Motor neuron (in vitro differentiated cells): ENCODE results near the gene KRT15. TPM values are rescaled to one million over a fixed set of nuclear protein-coding genes. Genes with fewer than 3 reads are reported as not detected.

Experiments
- ATAC-seq, 8 experiments: fragments of 200-7000 bp; cut with Tn5 transposase; replicated peaks in 6 of 8; 2 replicates each; pipeline ENCODE4 v1.8.0; 2021; ENCODE audit warnings: mild to moderate bottlenecking in 8 of 8, moderate library complexity in 8 of 8
- H3K27ac ChIP-seq, 2 donors: fragments of 250-450 bp; sonication (Bioruptor Pico); 2 replicates each; pipeline ENCODE4 v1.9.0; 2021; ENCODE audit warnings: antibody characterized with exemption in 2 of 2, mild to moderate bottlenecking in 2 of 2, moderate library complexity in 1 of 2
- H3K4me1 ChIP-seq, 2 donors: fragments of 250-450 bp; sonication (Bioruptor Pico); replicated peaks in 1 of 2; 2 replicates each; pipeline ENCODE4 v1.6.1; 2021; ENCODE audit warnings: antibody characterized with exemption in 2 of 2, mild to moderate bottlenecking in 2 of 2, moderate library complexity in 1 of 2
- H3K4me3 ChIP-seq, 5 donors: fragments of 250-450 bp; sonication (Bioruptor Pico); 2 replicates each; pipeline ENCODE4 v1.9.0; 2021; ENCODE audit warnings: antibody characterized with exemption in 5 of 5, mild to moderate bottlenecking in 5 of 5, moderate library complexity in 4 of 5
- WGBS, 10 experiments: fragments of 450-650 bp; shearing (Covaris generic); methylation state at CpG; one replicate each; pipeline ENCODE4 v1.0.0; 2022; 5-methylcytosine and 5-hydroxymethylcytosine counted together
- in situ Hi-C, 9 experiments: fragments of 400-800 bp; cut with MboI; loops; one replicate each; pipeline ENCODE4 v1.15.0; 2021; ENCODE audit warnings: low sequenced_read_pairs in 9 of 9, low pct_unique_long_range_greater_than_20kb in 2 of 9; ENCODE audit not compliant: unreplicated experiment in 9 of 9
- total RNA-seq, 8 experiments: library from RNA; unstranded; fragments of 300-600 nt; gene quantifications; 2 replicates each; pipeline versions ENCODE4 v1.2.3 to v1.2.4, GENCODE V29; 2022

The KRT15 gene
- total RNA-seq, 8 experiments from 2014 or later, result 0.11 to 4.0 (median 0.25) TPM; not detected in 1

- Histone ChIP-seq H3K27ac (no peak overlapping the region), H3K4me3 (no peak overlapping the region), H3K4me1 (peaks cover 6 to 10% of the 10 kb centered on the region in 2 donors)
- in situ Hi-C loops, result no loop called here
- ATAC-seq, result no peak
- 0 to 100% (median 40%) methylated on average over 1 of the region's 1 CpG; no CpG with 5 or more reads in 3 of the 10 experiments for WGBS, 10 experiments
Observed at GRCh38 chr17:41531993-41532392, 13.3 kb upstream of the KRT15 start.

DNA sequence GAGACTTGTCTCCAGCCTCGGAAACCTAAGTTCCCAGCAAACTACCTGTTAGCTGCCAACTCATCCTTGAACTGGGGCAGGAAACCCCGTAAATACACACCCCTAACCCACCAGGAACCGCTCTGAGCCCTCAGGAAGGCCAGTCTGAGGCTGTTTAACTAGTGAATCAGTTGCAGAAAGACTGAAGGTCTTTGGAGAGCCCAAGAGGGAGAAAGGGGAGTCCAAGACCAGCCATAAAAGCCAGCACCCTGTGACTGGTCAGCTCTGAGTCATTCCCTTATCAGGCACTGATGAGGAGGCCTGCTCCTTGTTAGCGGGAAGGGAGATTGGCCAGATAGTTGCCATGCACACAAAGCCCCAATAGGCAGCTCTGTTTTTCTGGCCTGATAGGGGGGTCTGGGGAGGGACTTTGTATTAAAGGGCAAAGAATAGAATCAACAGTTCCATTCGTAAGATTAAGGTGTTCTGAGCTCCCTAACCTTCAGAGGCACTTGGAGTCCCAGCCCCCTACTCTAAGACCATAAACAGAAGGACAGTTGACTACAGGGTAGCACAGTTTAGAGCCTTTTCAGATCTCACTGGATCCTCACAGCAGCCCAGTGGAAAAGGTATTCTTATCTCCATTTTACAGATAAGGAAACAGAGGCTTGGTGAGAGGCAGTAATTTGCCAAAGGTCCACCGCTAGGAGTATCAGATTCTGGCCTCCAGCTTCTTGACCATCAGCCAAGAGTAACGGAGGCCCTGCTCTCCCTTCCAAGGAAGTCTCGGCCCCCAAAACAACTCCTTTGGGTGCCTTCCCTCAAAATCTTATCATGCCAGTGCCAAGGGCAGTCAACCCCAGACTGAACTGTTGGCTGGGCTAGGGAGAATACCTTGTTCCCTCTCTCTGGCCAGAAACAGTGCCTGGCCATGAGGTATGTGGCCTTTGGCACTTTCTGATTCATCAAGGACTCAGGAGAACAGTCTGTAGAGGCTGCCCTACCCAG, 11.7 kb upstream of the KRT15 start:
- peak in 7 of 8 experiments; percentile 25 to 86 (median 58) for ATAC-seq
- in situ Hi-C loops, result no loop called here
- H3K4me3 ChIP-seq, result no peak overlapping the region
- WGBS, 10 experiments, result 0 to 100% (median 90%) methylated on average over 1 to 7 of the region's 8 CpGs; no CpG with 5 or more reads in 2 of the 10 experiments
- H3K4me1 ChIP-seq, result peaks cover 1 to 4% of the 10 kb centered on the region in 2 donors
- H3K27ac ChIP-seq, result no peak overlapping the region

DNA sequence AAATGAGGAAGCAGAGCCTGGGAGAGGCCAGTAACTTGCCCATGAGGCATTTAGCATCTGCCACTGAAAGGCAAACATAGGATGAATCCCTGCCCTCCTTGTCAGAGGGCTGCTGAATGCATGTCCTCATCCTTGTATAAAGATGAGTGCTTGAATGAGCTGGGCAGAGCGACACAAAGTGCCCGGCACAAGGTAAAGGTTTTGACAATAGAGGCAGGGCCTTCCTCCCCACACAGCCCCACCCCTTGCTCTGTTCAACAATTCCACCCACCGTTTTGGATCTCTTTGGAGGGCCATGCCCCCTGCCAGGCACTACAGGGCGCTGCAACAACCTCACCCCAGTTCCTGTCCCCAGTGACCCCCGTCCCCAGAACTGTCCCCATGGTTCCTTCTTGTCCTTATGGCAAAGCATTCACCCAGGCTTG, 10.8 kb upstream of the KRT15 start:
- in situ Hi-C loops, result no loop called here
- ATAC-seq, result no peak

DNA sequence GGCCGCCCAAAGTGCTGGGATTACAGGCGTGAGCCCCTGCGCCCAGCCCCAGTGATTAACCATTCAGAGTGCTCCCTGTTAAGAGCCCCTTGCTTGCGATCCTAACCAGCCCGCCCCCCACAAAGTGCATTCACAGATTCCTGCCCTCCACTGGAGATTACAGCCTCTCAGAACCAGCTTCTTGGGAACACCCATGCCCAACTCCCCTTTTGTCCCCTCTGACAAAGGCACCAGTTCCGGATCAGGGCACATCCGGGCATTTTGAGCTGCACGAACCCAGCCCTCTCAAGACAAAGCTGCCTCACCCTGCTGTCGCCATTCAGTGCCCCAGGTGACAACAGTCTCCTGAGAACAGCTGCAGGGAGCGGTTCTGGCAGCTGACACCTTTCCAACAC, 10.3 kb upstream of the KRT15 start:
- WGBS, 10 experiments, result 47 to 92% (median 83%) methylated on average over 1 to 3 of the region's 10 CpGs; no CpG with 5 or more reads in 5 of the 10 experiments
- H3K27ac ChIP-seq, result no peak overlapping the region
- in situ Hi-C loops, result no loop called here

More for the DNA sequence above, 10.8 kb upstream of the KRT15 start:
- H3K4me1 ChIP-seq, result peaks cover 0 to 3% of the 10 kb centered on the region in 2 donors
- H3K4me3 ChIP-seq, result no peak overlapping the region
- WGBS, 10 experiments, result 86% methylated on average over 2 of the region's 5 CpGs; no CpG with 5 or more reads in 9 of the 10 experiments
- H3K27ac ChIP-seq, result no peak overlapping the region

GRCh38 chr17:41527063-41528023, 8.7 kb upstream of the KRT15 start:
- H3K4me1 ChIP-seq, result peaks cover 0 to 3% of the 10 kb centered on the region in 2 donors
- in situ Hi-C loops, result no loop called here
- H3K27ac ChIP-seq, result no peak overlapping the region
- peak overlapping the region in 3 of 5 donors; percentile 6 to 20 (median 6) for H3K4me3 ChIP-seq
- ATAC-seq, result peak in 3 of 8 experiments; percentile 16 to 42 (median 37)
- 0 to 47% (median 28%) methylated on average over 1 to 11 of the region's 62 CpGs; no CpG with 5 or more reads in 1 of the 10 experiments for WGBS, 10 experiments

More for the DNA sequence above, 10.3 kb upstream of the KRT15 start:
- Histone ChIP-seq H3K4me3 (no peak overlapping the region), H3K4me1 (peaks cover 0 to 3% of the 10 kb centered on the region in 2 donors)
- ATAC-seq, result no peak

GRCh38 chr17:41524261-41524660, 5.6 kb upstream of the KRT15 start:
- Histone ChIP-seq H3K4me1 (peaks cover 0 to 3% of the 10 kb centered on the region in 2 donors), H3K4me3 (no peak overlapping the region), H3K27ac (no peak overlapping the region)
- WGBS, 10 experiments, result 75 to 100% (median 92%) methylated on average over 2 to 7 of the region's 11 CpGs; no CpG with 5 or more reads in 6 of the 10 experiments
- in situ Hi-C loops, result loop anchor here in 1 of 9 experiments (25.0 kb wide), 2 partner anchors 112 to 187 kb away; partner anchors contain the start of gene KRT37
- ATAC-seq, result no peak

DNA sequence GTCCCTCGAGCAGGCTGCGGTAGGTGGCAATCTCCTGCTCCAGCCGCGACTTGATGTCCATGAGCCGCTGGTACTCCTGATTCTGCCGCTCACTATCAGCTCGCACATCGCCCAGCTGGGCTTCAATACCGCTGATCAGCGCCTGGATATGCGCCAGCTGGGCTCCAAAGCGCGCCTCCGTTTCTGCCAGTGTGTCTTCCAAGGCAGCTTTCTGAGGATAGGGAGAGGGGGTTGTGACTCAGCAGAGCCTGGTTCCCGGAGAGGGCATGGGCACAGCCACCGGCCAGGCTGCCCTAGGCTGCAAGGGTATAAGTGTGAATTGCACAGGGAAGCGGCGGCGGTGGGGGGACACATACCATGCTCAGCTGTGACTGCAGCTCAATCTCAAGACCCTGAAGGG, 5.1 kb upstream of the KRT15 start:
- H3K27ac ChIP-seq, result no peak overlapping the region
- peaks cover 0 to 3% of the 10 kb centered on the region in 2 donors for H3K4me1 ChIP-seq
- 71 to 100% (median 94%) methylated on average over 1 to 9 of the region's 19 CpGs; no CpG with 5 or more reads in 4 of the 10 experiments for WGBS, 10 experiments
- no peak for ATAC-seq
- in situ Hi-C loops, result loop anchor here in 1 of 9 experiments (25.0 kb wide), 2 partner anchors 111 to 186 kb away; partner anchors contain the start of gene KRT37
- H3K4me3 ChIP-seq, result no peak overlapping the region

GRCh38 chr17:41523225-41523593, 4.5 kb upstream of the KRT15 start:
- in situ Hi-C loops, result loop anchor here in 1 of 9 experiments (25.0 kb wide), 2 partner anchors 111 to 186 kb away; partner anchors contain the start of gene KRT37
- no peak for ATAC-seq
- no peak overlapping the region for H3K4me3 ChIP-seq
- H3K4me1 ChIP-seq, result peaks cover 0 to 3% of the 10 kb centered on the region in 2 donors
- no peak overlapping the region for H3K27ac ChIP-seq
- WGBS, 10 experiments, result 0 to 100% (median 72%) methylated on average over 1 to 4 of the region's 4 CpGs; no CpG with 5 or more reads in 2 of the 10 experiments

GRCh38 chr17:41522301-41523224, 3.9 kb upstream of the KRT15 start:
- in situ Hi-C loops, result loop anchor here in 1 of 9 experiments (25.0 kb wide), 2 partner anchors 110 to 185 kb away; partner anchors contain the start of gene KRT37
- H3K4me3 ChIP-seq, result no peak overlapping the region
- peaks cover 0 to 3% of the 10 kb centered on the region in 2 donors for H3K4me1 ChIP-seq
- 67 to 100% (median 70%) methylated on average over 1 to 2 of the region's 12 CpGs; no CpG with 5 or more reads in 7 of the 10 experiments for WGBS, 10 experiments
- ATAC-seq, result no peak
- H3K27ac ChIP-seq, result no peak overlapping the region

DNA sequence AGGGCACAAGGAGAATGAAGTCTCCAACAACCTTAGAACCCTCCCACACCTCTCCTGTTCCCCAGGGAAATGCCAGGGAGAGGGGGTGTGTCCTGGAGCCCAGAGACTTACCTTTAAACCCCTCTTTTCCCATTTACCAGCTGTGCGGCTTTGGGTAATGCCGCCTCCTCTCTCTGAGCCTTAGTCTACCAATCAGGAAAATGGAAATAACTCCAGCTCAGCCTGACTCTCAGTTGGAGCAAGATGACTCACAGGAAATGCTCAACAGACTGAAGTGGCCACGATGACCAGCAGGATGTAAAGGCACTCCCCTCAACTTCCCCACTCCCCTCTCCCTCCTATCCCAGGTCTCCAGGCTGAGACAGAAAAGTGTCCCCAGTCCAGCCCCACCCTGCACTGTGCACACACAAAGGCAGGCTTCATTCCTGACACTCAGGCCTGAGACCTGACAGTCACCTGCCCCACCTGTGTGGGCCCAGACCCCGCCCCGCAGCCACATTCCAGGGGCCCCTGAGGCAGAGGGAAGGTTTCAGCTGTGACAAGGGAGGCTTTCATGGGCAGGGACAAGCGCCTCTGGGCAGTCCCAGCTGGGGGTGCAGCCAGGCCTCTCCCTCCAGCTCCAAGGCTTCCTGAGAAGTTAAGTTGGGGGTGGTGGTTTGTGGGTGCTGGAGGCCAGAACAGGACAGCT, 3.0 kb upstream of the KRT15 start:
- peak in 2 of 8 experiments; percentile 82 to 86 for ATAC-seq
- in situ Hi-C loops, result loop anchor here in 1 of 9 experiments (25.0 kb wide), 2 partner anchors 109 to 184 kb away; partner anchors contain the start of gene KRT37
- H3K27ac ChIP-seq, result no peak overlapping the region
- no peaks in the 10 kb centered on the region for H3K4me1 ChIP-seq
- H3K4me3 ChIP-seq, result no peak overlapping the region
- WGBS, 10 experiments, result 33 to 92% (median 40%) methylated on average over 1 to 2 of the region's 6 CpGs; no CpG with 5 or more reads in 7 of the 10 experiments
